Measurements from ENCODE around the gene SP6. TPM values are rescaled to one million over a fixed set of nuclear protein-coding genes. Genes with fewer than 3 reads are reported as not detected.

Gene SP6
- total RNA-seq, 1 donor from 2014 or later, result under 0.01 TPM

DNA sequence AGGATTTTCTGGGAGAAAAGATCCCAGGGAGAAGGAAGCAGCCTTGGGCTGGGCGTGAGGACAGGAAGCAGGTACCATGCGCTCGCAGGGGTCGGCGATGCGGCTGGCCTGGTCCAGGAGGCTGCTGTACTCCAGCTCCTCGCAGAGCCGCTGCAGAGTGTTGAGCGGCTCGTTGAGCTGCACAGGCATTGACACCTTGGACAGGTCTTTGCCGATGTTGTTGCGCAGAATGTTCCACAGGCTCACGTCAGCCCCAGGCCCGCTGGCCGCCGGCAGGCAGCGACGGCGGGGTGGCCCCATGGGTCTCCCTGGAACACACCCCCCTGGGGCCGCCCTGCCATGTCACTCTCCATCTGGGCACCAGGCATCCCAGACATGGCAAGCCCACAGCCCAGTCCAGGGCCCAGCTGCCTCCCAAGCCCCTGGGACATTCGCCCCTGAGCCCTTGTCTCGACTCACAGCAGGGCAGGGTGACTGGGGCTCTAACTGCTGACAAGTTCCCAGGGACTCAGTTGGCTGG lies 37.4 kb downstream of the SP6 start:
- Histone ChIP-seq H3K27ac (ENCODE audit: low read depth, low read length) (no peak overlapping the region), H3K27me3 (ENCODE audit: control insufficient read depth in 3 of 3, insufficient read depth in 3 of 3, low read length in 3 of 3) (no peaks in the 10 kb centered on the region), H3K9me3 (ENCODE audit: control insufficient read depth in 3 of 3, low read length in 3 of 3) (no peaks in the 10 kb centered on the region), H3K4me1 (ENCODE audit: control insufficient read depth in 3 of 3, insufficient read depth in 3 of 3, low read length in 3 of 3) (peaks cover 0 to 55% (median 11%) of the 10 kb centered on the region in 3 donors), H3K9ac (ENCODE audit: low read depth in 1 of 3, low read length in 3 of 3) (no peak overlapping the region), H3K4me3 (ENCODE audit: low read length in 3 of 3) (no peak overlapping the region), H3K36me3 (ENCODE audit: control insufficient read depth in 3 of 3, insufficient read depth in 3 of 3, low read length in 3 of 3) (peaks cover 66 to 87% (median 80%) of the 10 kb centered on the region in 3 donors)

DNA sequence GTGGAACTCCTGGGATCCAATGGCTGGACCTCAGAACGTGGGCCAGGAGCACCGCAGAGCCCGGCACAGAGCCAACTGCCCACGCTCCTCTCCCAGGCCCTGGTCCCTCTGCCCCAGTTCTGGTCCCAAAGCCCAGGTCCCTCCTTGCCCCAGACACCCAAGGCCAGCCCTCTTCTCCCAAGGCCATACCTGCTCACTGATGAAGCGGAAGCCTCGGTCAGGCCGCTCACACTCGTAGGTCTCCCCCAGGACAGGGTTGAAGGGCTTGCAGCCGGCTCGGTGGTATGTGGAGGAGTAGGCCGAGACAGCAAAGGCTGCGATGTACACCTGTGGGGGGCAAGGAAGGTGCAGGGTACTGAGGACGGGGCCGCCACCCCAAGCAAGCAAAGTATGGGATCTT lies 37.9 kb downstream of the SP6 start:
- Histone ChIP-seq H3K4me3 (ENCODE audit: low read length in 3 of 3) (no peak overlapping the region), H3K27ac (ENCODE audit: low read depth, low read length) (no peak overlapping the region), H3K27me3 (ENCODE audit: control insufficient read depth in 3 of 3, insufficient read depth in 3 of 3, low read length in 3 of 3) (no peaks in the 10 kb centered on the region), H3K4me1 (ENCODE audit: control insufficient read depth in 3 of 3, insufficient read depth in 3 of 3, low read length in 3 of 3) (peaks cover 0 to 55% (median 11%) of the 10 kb centered on the region in 3 donors), H3K9ac (ENCODE audit: low read depth in 1 of 3, low read length in 3 of 3) (no peak overlapping the region), H3K9me3 (ENCODE audit: control insufficient read depth in 3 of 3, low read length in 3 of 3) (no peaks in the 10 kb centered on the region), H3K36me3 (ENCODE audit: control insufficient read depth in 3 of 3, insufficient read depth in 3 of 3, low read length in 3 of 3) (peaks cover 66 to 87% (median 80%) of the 10 kb centered on the region in 3 donors)

DNA sequence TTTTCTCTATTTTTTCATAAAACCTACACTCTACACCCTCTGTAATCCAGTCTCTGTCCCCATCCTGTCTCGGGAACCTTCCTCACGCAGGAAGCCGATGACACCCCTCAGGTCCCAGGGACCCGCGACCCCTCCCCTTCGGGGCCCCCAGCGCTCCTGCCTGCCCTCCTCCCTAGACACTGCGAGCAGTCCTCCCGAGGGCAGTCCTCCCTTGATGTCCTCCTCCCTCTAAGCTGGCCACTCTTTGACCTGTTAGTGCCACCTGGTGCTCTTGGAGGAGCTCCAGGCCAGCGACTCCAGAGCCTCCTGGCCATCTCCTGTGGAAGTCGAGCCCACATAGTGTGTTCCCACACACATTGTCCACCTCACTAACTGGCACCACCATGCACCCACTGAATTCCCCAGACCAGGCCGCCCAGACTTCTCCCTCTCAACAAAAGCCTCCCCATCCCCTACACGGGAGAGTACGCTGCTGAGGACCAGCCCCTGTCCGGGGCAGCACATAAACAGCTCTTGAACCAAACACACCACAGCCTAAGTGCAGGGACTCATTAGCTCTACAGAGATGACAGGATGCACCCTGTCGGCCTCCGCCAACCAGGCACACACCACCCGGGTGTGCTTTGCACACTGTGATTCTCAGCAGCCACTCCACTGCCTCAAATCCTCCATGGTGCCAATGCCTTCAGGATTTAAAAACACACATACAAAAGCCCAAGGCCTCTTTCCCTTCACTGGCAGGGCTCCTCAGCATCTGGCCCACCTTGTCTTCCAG lies 38.6 kb downstream of the SP6 start:
- Histone ChIP-seq H3K27ac (ENCODE audit: low read depth, low read length) (no peak overlapping the region), H3K9me3 (ENCODE audit: control insufficient read depth in 3 of 3, low read length in 3 of 3) (no peaks in the 10 kb centered on the region), H3K36me3 (ENCODE audit: control insufficient read depth in 3 of 3, insufficient read depth in 3 of 3, low read length in 3 of 3) (peaks cover 65 to 88% (median 80%) of the 10 kb centered on the region in 3 donors), H3K4me3 (ENCODE audit: low read length in 3 of 3) (no peak overlapping the region), H3K9ac (ENCODE audit: low read depth in 1 of 3, low read length in 3 of 3) (peak overlapping the region in 1 of 3 donors; percentile 5), H3K4me1 (ENCODE audit: control insufficient read depth in 3 of 3, insufficient read depth in 3 of 3, low read length in 3 of 3) (peaks cover 5 to 56% (median 12%) of the 10 kb centered on the region in 3 donors), H3K27me3 (ENCODE audit: control insufficient read depth in 3 of 3, insufficient read depth in 3 of 3, low read length in 3 of 3) (no peaks in the 10 kb centered on the region)

DNA sequence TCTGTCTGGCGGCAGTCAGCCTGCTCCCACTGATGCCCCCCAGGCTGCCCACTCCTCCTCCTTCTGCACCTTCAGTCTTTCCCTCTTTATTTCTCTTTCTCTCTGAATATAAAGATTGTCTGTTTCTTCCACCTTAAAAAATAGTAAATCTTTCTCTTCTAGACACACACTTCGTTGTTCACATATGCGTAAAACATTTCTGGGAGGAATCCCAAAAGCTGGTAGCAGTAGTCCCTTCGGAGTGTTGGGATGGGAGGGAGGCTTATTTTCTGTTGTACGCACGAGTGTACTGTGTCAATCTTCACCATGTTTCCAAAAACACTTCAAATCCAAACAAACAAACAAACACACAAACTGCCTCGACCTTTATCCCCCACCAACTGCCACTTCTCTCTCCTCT lies 39.3 kb downstream of the SP6 start:
- Histone ChIP-seq H3K9me3 (ENCODE audit: control insufficient read depth in 3 of 3, low read length in 3 of 3) (no peaks in the 10 kb centered on the region), H3K27me3 (ENCODE audit: control insufficient read depth in 3 of 3, insufficient read depth in 3 of 3, low read length in 3 of 3) (no peaks in the 10 kb centered on the region), H3K27ac (ENCODE audit: low read depth, low read length) (peak overlapping the region; percentile 25), H3K36me3 (ENCODE audit: control insufficient read depth in 3 of 3, insufficient read depth in 3 of 3, low read length in 3 of 3) (peaks cover 63 to 87% (median 78%) of the 10 kb centered on the region in 3 donors), H3K4me1 (ENCODE audit: control insufficient read depth in 3 of 3, insufficient read depth in 3 of 3, low read length in 3 of 3) (peaks cover 11 to 63% (median 19%) of the 10 kb centered on the region in 3 donors), H3K9ac (ENCODE audit: low read depth in 1 of 3, low read length in 3 of 3) (peak overlapping the region in 2 of 3 donors; percentile 5 to 23), H3K4me3 (ENCODE audit: low read length in 3 of 3) (no peak overlapping the region)

DNA sequence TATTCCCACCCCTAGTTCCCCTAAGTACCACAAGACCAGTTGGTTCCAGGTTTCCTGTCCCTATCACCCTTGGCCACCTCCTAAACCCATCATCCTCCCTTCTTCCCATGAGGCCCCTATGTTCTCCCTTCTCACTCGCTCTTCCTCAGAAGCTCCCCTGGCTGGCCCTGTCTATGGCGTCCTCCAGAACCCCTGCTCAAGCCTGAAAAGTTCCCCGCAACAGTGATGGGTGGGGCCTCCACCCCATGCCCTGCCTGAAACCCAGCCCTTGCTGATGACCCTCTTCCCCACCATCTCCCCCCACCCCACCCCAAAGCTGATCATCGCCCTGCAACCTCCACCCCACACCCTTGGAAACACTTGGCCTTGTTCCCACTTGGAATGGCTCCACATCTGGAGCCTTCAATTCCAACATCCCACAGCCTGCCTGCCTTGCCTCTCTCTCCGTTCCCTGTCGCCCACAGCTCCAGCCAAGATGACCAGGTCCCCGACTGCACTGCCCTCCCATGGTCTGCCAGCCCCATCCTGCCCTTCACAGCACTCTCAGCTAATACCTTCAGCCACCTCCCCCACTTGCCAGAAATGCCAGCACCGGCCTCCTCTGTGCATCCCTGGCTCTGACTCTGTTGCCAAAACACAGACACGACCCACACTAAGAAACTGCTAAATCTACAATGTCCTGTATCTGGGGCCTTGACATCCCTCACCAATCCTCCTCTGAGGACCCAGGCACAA lies 39.9 kb downstream of the SP6 start:
- peak overlapping the region; percentile 28 for H3K27ac ChIP-seq (ENCODE audit: low read depth, low read length)

DNA sequence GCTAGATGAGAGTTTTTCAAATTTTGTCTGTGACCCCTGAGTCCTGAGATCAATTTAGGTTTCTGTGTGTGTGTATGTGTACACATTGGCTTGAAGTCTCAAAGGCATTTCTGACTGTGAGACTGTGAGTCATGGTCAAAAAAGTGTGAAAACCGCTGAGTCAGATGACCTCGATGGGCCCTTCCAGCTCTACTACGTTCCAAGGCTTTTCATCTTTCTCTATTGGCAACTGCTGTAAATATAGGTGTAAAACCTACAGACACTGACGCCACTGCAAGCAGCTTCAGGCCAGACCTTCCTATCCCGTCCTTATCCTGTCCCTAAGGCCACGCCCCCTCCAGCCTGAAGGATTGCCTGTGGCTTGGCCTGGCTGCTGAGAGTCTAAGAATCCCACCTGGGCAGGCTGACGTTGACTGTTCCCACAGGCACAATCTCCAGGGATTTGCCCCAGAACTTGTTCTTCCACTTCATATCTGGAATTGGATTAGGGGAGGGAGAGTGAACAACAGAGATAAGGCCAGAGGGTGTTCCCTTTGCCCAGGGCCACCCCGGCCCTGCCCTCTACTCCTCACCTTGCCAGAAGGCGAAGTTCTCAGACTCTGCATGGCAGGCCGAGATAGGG lies 40.7 kb downstream of the SP6 start:
- no peaks in the 10 kb centered on the region for H3K9me3 ChIP-seq (ENCODE audit: control insufficient read depth in 3 of 3, low read length in 3 of 3)
- H3K27me3 ChIP-seq (ENCODE audit: control insufficient read depth in 3 of 3, insufficient read depth in 3 of 3, low read length in 3 of 3), result no peaks in the 10 kb centered on the region
- no peak overlapping the region for H3K9ac ChIP-seq (ENCODE audit: low read depth in 1 of 3, low read length in 3 of 3)
- H3K36me3 ChIP-seq (ENCODE audit: control insufficient read depth in 3 of 3, insufficient read depth in 3 of 3, low read length in 3 of 3), result peaks cover 50 to 73% (median 64%) of the 10 kb centered on the region in 3 donors
- peaks cover 23 to 73% (median 24%) of the 10 kb centered on the region in 3 donors for H3K4me1 ChIP-seq (ENCODE audit: control insufficient read depth in 3 of 3, insufficient read depth in 3 of 3, low read length in 3 of 3)
- H3K4me3 ChIP-seq (ENCODE audit: low read length in 3 of 3), result no peak overlapping the region
- H3K27ac ChIP-seq (ENCODE audit: low read depth, low read length), result peak overlapping the region; percentile 28

More for the DNA sequence above, 39.9 kb downstream of the SP6 start:
- Histone ChIP-seq H3K9ac (ENCODE audit: low read depth in 1 of 3, low read length in 3 of 3) (peak overlapping the region in 1 of 3 donors; percentile 23), H3K27me3 (ENCODE audit: control insufficient read depth in 3 of 3, insufficient read depth in 3 of 3, low read length in 3 of 3) (no peaks in the 10 kb centered on the region), H3K4me1 (ENCODE audit: control insufficient read depth in 3 of 3, insufficient read depth in 3 of 3, low read length in 3 of 3) (peaks cover 15 to 69% (median 20%) of the 10 kb centered on the region in 3 donors), H3K4me3 (ENCODE audit: low read length in 3 of 3) (no peak overlapping the region), H3K36me3 (ENCODE audit: control insufficient read depth in 3 of 3, insufficient read depth in 3 of 3, low read length in 3 of 3) (peaks cover 56 to 81% (median 71%) of the 10 kb centered on the region in 3 donors), H3K9me3 (ENCODE audit: control insufficient read depth in 3 of 3, low read length in 3 of 3) (no peaks in the 10 kb centered on the region)

DNA sequence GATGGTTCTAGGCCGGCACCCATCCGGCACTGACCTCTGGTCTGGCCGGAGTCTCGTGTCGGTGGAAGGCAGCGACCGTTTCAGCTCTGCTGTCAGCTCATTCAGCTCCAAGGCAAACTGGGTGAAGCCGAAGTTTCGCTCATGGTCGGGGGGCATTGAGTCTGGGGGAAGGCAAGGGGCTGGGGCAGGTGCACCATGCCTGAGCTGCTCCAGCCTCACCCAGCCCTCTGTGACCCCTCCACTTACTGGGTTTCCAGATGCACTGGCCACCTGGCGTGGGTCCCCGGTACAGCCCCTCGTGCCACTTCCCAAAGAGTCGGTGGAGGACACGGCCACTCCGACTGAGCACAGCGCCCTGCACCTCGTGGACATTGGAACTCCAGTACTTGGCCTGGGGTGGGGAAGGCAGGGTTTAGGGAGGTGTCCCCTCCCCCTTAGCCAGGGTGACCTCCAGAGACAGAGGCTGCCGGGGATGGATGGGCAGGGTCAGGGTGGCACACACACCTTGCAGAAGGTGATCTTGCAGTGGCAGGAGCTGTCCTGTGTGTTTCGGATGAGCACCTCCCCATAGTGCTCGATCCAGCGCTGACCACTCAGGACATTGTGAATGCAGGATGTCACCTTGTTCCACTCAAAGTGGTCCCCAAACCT lies 42.0 kb downstream of the SP6 start:
- peaks cover 23 to 73% (median 24%) of the 10 kb centered on the region in 3 donors for H3K4me1 ChIP-seq (ENCODE audit: control insufficient read depth in 3 of 3, insufficient read depth in 3 of 3, low read length in 3 of 3)
- no peak overlapping the region for H3K9ac ChIP-seq (ENCODE audit: low read depth in 1 of 3, low read length in 3 of 3)
- H3K4me3 ChIP-seq (ENCODE audit: low read length in 3 of 3), result no peak overlapping the region
- no peaks in the 10 kb centered on the region for H3K27me3 ChIP-seq (ENCODE audit: control insufficient read depth in 3 of 3, insufficient read depth in 3 of 3, low read length in 3 of 3)
- H3K36me3 ChIP-seq (ENCODE audit: control insufficient read depth in 3 of 3, insufficient read depth in 3 of 3, low read length in 3 of 3), result peaks cover 43 to 61% (median 52%) of the 10 kb centered on the region in 3 donors
- peak overlapping the region; percentile 92 for H3K27ac ChIP-seq (ENCODE audit: low read depth, low read length)
- no peaks in the 10 kb centered on the region for H3K9me3 ChIP-seq (ENCODE audit: control insufficient read depth in 3 of 3, low read length in 3 of 3)

GRCh38 chr17:47808036-47808829 lies 42.7 kb downstream of the SP6 start:
- Histone ChIP-seq H3K9me3 (ENCODE audit: control insufficient read depth in 3 of 3, low read length in 3 of 3) (no peaks in the 10 kb centered on the region), H3K27ac (ENCODE audit: low read depth, low read length) (peak overlapping the region; percentile 92), H3K36me3 (ENCODE audit: control insufficient read depth in 3 of 3, insufficient read depth in 3 of 3, low read length in 3 of 3) (peaks cover 40 to 54% (median 45%) of the 10 kb centered on the region in 3 donors), H3K4me3 (ENCODE audit: low read length in 3 of 3) (no peak overlapping the region), H3K27me3 (ENCODE audit: control insufficient read depth in 3 of 3, insufficient read depth in 3 of 3, low read length in 3 of 3) (no peaks in the 10 kb centered on the region), H3K4me1 (ENCODE audit: control insufficient read depth in 3 of 3, insufficient read depth in 3 of 3, low read length in 3 of 3) (peaks cover 23 to 72% (median 26%) of the 10 kb centered on the region in 3 donors), H3K9ac (ENCODE audit: low read depth in 1 of 3, low read length in 3 of 3) (peak overlapping the region in 1 of 3 donors; percentile 8)

DNA sequence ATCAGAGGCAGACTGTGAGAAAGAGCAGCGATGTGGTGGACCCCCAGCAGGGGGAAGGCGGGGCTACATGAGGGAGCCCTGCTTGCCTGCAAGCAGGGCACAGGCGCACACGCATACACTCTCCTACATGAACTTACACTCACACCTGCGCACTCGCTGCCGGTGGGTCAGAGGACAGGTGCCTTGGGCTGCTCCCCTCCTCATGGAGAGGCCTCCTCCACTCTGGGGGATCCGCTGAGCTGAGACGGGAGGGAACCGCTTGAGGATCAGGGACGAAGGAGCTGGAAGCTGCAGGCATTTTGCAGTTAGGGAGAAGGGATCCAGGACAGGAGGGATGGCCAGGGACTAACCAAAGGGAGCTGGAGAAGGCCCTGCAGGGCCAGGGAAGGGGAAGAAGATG lies 43.5 kb downstream of the SP6 start:
- H3K27me3 ChIP-seq (ENCODE audit: control insufficient read depth in 3 of 3, insufficient read depth in 3 of 3, low read length in 3 of 3), result no peaks in the 10 kb centered on the region
- peaks cover 21 to 64% (median 23%) of the 10 kb centered on the region in 3 donors for H3K4me1 ChIP-seq (ENCODE audit: control insufficient read depth in 3 of 3, insufficient read depth in 3 of 3, low read length in 3 of 3)
- no peaks in the 10 kb centered on the region for H3K9me3 ChIP-seq (ENCODE audit: control insufficient read depth in 3 of 3, low read length in 3 of 3)
- H3K27ac ChIP-seq (ENCODE audit: low read depth, low read length), result peak overlapping the region; percentile 92
- H3K9ac ChIP-seq (ENCODE audit: low read depth in 1 of 3, low read length in 3 of 3), result peak overlapping the region in 2 of 3 donors; percentile 16 to 20
- H3K36me3 ChIP-seq (ENCODE audit: control insufficient read depth in 3 of 3, insufficient read depth in 3 of 3, low read length in 3 of 3), result peaks cover 32 to 46% (median 37%) of the 10 kb centered on the region in 3 donors
- no peak overlapping the region for H3K4me3 ChIP-seq (ENCODE audit: low read length in 3 of 3)
